Retinal pigment epithelial cell (primary cell): Measurements from ENCODE around the gene TPM1.
A peak's percentile ranks its signal among the peaks of the same experiment; 100 is the strongest.

Source experiments
- DNase-seq: peaks from one replicate; pipeline ENCODE4 v3.0.0-alpha.2; 2010; ENCODE audit warnings: low read depth
- H3K4me3 ChIP-seq: 2 replicates; pipeline ENCODE4 v1.5.1; 2011; ENCODE audit warnings: mild to moderate bottlenecking, low read length, control low read depth, moderate library complexity
- TF ChIP-seq, protein P1 (sequence below): conservative IDR thresholded peaks from 2 replicates; pipeline ENCODE4 v1.5.1; 2011; ENCODE audit warnings: low read depth, low read length, control low read depth, inconsistent platforms

Gene TPM1

DNA sequence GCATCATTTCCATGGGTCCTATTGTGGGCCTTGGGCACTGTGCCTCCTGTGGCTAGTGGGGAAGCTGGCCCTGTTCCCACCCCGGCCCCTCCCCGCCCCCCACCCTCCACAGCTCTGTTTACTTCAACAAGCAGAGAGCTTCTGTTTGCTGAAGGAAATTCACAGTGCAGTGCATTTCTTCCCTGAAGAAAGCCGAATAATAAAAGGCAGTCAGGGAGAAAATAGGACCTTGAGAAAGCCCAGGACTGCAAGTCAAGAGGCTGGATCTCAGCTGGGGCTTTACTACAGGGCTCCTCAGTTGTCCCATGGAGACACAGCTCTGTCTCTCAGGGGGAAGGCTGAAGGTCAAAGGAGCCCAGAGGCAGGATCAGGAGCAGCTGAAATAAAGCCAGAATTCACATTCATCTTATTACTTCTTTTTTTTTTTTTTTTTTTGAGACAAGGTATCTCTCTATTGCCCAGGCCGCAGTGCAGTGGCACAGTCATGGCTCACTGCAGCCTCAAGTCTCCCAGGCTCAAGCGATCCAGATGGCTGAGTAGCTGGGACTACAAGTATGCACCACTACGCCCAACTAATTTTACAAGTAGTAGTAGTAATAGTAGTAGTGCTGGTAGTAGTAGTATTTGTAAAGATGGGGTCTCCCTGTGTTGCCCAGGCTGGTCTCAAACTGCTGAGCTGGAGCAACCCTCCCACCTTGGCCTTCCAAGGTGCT, 46.1 kb downstream of the TPM1 start:
- no peak for DNase-seq
- no peak overlapping the region for H3K4me3 ChIP-seq
- TF ChIP-seq, protein P1, sequence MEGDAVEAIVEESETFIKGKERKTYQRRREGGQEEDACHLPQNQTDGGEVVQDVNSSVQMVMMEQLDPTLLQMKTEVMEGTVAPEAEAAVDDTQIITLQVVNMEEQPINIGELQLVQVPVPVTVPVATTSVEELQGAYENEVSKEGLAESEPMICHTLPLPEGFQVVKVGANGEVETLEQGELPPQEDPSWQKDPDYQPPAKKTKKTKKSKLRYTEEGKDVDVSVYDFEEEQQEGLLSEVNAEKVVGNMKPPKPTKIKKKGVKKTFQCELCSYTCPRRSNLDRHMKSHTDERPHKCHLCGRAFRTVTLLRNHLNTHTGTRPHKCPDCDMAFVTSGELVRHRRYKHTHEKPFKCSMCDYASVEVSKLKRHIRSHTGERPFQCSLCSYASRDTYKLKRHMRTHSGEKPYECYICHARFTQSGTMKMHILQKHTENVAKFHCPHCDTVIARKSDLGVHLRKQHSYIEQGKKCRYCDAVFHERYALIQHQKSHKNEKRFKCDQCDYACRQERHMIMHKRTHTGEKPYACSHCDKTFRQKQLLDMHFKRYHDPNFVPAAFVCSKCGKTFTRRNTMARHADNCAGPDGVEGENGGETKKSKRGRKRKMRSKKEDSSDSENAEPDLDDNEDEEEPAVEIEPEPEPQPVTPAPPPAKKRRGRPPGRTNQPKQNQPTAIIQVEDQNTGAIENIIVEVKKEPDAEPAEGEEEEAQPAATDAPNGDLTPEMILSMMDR: no peak

DNA sequence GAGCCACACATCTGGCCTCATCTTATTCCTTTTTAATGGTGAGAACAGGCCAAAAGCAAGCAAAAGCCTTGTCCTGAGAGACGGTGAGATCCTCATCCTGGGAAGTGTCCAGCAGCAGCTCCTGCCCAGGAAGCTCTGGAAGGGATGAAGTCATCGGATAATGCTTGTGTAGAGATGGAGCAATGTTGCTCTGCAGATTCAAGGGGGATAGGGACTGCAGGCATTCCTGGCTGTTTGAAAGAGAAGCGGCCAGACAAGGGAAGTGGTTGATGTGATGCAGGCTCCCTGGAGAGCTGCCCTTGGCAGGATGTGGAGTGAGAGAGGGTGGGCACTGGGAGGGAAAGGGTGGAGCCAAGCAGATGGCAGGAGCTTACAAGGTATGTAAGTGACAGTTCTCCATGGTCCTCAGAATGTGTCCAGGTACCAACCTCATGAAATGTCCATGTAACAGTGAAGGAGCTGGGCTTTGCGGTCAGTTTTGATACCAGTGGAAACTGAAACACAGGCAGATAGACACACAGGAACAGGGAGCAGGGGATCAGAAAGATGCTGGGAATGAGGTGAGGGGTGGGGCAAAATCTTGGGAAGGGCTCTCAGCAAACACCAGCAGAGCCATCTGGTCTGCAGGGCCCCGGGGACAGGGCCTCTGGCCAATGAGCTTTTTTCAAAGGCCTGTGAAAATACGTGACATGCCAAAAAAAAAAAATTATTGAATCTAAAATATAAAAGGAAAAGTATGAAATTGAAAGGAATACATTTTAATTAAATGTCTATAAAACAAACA, 46.9 kb downstream of the TPM1 start:
- TF ChIP-seq, protein P1: no peak
- no peak overlapping the region for H3K4me3 ChIP-seq
- no peak for DNase-seq

DNA sequence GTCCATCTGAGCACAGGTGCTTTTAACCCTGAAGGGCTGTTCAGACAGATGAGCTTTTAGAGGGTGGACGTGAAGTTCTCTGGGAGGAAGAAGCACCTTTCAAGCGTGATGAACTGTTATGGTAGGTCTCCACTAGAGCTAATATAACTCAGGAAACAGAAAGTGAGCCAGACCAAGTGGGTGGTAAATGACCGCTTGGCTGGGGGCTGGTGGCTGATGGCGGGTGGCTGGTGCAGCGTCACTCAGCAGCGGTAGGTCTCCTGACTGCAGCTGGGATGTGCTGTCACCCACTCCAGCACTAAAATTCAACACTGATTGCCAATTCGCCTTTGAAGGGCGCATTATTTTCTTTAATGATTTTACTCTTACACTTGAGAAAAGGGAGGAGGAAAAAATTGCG, 47.9 kb downstream of the TPM1 start:
- DNase-seq: no peak
- no peak overlapping the region for H3K4me3 ChIP-seq
- TF ChIP-seq, protein P1: no peak

DNA sequence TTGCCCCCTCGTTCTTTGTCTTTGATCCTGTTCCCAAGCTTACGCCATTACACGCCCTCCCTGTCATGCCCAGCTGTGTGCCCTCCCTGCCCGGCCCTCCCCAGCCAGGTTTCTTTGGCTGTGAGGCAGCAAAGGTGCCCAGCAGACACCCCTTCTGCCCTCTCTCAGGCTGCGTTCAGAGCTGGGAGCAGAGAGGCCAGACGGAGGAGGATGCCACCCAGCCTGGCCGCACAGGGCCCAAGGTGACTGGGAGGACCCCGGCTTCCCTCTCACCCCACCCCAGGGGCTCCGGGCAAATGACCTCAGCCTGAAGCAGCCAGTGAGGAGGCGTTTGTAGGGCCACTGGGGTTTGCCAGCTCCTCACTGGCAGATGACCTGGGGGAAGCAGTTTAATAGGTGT, 48.3 kb downstream of the TPM1 start:
- DNase-seq: no peak
- TF ChIP-seq, protein P1: no peak
- no peak overlapping the region for H3K4me3 ChIP-seq

DNA sequence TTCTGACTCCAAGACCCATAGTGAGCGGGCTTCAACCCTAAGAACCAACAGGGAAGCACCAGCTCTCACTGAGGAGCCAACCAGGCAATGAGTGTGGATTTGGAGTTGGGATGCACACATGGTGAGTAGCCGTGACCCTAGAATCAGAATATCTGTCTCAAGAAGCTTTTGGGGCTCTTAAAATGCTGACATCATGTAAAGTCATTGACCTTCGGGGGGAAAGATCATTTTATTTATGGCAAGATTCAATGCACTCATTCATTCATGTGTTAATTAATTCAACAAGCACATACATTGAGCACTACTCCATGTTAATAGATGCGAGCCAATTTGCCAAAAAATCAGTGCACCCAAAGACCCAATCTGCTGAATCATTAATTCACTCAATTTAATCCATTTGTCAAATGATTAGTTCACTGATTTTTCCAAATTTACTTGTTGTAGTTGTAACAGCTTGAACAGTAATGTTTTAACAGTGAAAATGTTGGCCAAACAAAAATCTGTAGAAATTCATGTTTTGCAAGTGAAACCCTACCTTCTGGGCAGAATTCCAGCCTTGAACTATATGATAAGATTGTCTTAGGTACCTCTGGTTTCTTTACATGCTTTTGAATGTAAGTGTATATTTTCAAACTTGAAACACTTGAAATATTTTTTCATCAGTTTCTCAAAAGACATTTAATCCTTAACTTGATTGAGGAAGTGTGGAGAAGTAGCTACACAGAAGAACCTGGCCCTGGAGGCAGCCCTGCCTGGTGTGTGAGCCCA, 49.3 kb downstream of the TPM1 start:
- TF ChIP-seq, protein P1: no peak

DNA sequence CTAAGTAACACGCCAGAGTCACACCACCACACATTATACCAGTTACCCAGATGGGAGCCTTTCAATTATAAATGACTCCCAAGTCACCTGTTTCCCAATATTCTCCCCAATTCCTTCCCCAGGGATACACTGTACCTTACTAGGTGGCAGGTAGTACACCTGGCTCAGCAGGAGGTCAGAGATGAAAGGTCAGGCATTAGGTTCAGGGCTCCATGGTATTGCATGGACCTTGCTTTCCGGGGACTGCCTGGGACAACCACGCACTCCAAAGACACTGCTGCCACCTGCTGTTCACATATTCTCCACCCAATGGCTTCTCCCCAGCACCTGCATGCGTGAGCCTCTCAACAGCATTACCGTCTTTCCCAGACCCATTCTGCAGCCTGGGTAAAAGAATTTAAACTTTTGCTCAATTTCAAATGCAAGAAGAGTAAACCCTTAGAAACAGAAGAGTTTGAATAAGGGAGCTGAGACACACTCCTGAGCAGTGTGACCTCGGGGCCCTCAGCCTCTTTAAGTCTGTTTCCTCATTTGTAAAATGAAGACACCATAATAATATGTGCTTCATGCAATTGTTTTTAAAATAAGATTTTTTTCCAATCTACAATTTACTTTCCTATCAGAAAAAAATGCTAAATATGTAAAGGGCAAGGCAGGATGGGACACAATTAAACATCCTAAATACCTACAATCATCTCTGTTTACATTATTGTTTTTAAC, 51.1 kb downstream of the TPM1 start:
- DNase-seq: no peak
- TF ChIP-seq, protein P1: peak; percentile 91
- no peak overlapping the region for H3K4me3 ChIP-seq

More for the DNA sequence above, 49.3 kb downstream of the TPM1 start:
- no peak for DNase-seq
- no peak overlapping the region for H3K4me3 ChIP-seq
